ENCODE measurements around the gene VASH2. TPM values are rescaled to one million over a fixed set of nuclear protein-coding genes. Genes with fewer than 3 reads are reported as not detected.

The VASH2 gene
- total RNA-seq, 2 experiments from 2014 or later, result 0.11 to 0.25 TPM

GRCh38 chr1:212955961-212956620 lies 5.8 kb downstream of the VASH2 start:
- H3K27me3 Mint-ChIP-seq, result peaks cover 36% of the 10 kb centered on the region
- DNase-seq (no peak), ATAC-seq (no peak)
- no peak overlapping the region for H3K4me3 Mint-ChIP-seq
- no peaks in the 10 kb centered on the region for H3K4me1 Mint-ChIP-seq (ENCODE audit: low read depth)
- POLR2A ChIA-PET, result no interaction called here
- H3K27ac Mint-ChIP-seq, result no peak overlapping the region
- CTCF ChIA-PET, result no interaction called here
- no peak for TF ChIP-seq CTCF (IDR thresholded peaks at IDR 0.05)
- intact Hi-C loops (cut with micrococcal nuclease), result no loop called here
- no peaks in the 10 kb centered on the region for H3K36me3 Mint-ChIP-seq (ENCODE audit: low read depth)
- H3K9me3 Mint-ChIP-seq, result no peaks in the 10 kb centered on the region

- intact Hi-C loops (cut with micrococcal nuclease), result no loop called here
- Mint-ChIP-seq H3K4me3 (no peak overlapping the region), H3K36me3 (ENCODE audit: low read depth) (no peaks in the 10 kb centered on the region), H3K27ac (no peak overlapping the region), H3K4me1 (ENCODE audit: low read depth) (no peaks in the 10 kb centered on the region), H3K27me3 (peaks cover 28% of the 10 kb centered on the region), H3K9me3 (no peaks in the 10 kb centered on the region)
- ChIA-PET CTCF (interaction anchor here (1.1 to 1.9 kb wide), 3 partner anchors 9 to 176 kb away, joined by 4 to 7 read pairs (median 5); no protein-coding TSS in a partner anchor), POLR2A (no interaction called here)
- DNase-seq, result no peak
- ATAC-seq, result no peak
- TF ChIP-seq CTCF (IDR thresholded peaks at IDR 0.05), result no peak
Measured at GRCh38 chr1:212957546-212957945, 7.2 kb downstream of the VASH2 start.

GRCh38 chr1:212958175-212958574 lies 7.8 kb downstream of the VASH2 start:
- ChIA-PET POLR2A (no interaction called here), CTCF (interaction anchor here (1.1 to 1.9 kb wide), 2 partner anchors 8 to 177 kb away, joined by 4 to 7 read pairs; no protein-coding TSS in a partner anchor)
- no peak overlapping the region for H3K27ac Mint-ChIP-seq

GRCh38 chr1:212959266-212960220 lies 9.2 kb downstream of the VASH2 start:
- peaks cover 15% of the 10 kb centered on the region for H3K27me3 Mint-ChIP-seq
- ATAC-seq, result no peak
- ChIA-PET POLR2A (no interaction called here), CTCF (interaction anchor here (1.9 kb wide), 1 partner anchor 7 kb away, joined by 7 read pairs; no protein-coding TSS in a partner anchor)
- H3K27ac Mint-ChIP-seq, result no peak overlapping the region
- TF ChIP-seq CTCF (IDR thresholded peaks at IDR 0.05), result no peak
- no peak for DNase-seq
- no peaks in the 10 kb centered on the region for H3K9me3 Mint-ChIP-seq
- no peaks in the 10 kb centered on the region for H3K4me1 Mint-ChIP-seq (ENCODE audit: low read depth)
- intact Hi-C loops (cut with micrococcal nuclease), result no loop called here
- H3K4me3 Mint-ChIP-seq, result no peak overlapping the region
- no peaks in the 10 kb centered on the region for H3K36me3 Mint-ChIP-seq (ENCODE audit: low read depth)

More at GRCh38 chr1:212958175-212958574, 7.8 kb downstream of the VASH2 start:
- TF ChIP-seq CTCF (IDR thresholded peaks at IDR 0.05), result no peak
- intact Hi-C loops (cut with micrococcal nuclease), result no loop called here
- H3K4me1 Mint-ChIP-seq (ENCODE audit: low read depth), result no peaks in the 10 kb centered on the region
- no peak overlapping the region for H3K4me3 Mint-ChIP-seq
- H3K36me3 Mint-ChIP-seq (ENCODE audit: low read depth), result no peaks in the 10 kb centered on the region
- peaks cover 24% of the 10 kb centered on the region for H3K27me3 Mint-ChIP-seq
- DNase-seq (no peak), ATAC-seq (no peak)
- H3K9me3 Mint-ChIP-seq, result no peaks in the 10 kb centered on the region

GRCh38 chr1:212960932-212961331 lies 10.6 kb downstream of the VASH2 start:
- Mint-ChIP-seq H3K36me3 (ENCODE audit: low read depth) (no peaks in the 10 kb centered on the region), H3K4me3 (no peak overlapping the region), H3K4me1 (ENCODE audit: low read depth) (no peaks in the 10 kb centered on the region), H3K9me3 (no peaks in the 10 kb centered on the region), H3K27me3 (peaks cover 12% of the 10 kb centered on the region), H3K27ac (no peak overlapping the region)
- ATAC-seq (no peak), DNase-seq (no peak)
- CTCF ChIA-PET, result no interaction called here
- TF ChIP-seq CTCF (IDR thresholded peaks at IDR 0.05), result no peak
- POLR2A ChIA-PET, result no interaction called here
- intact Hi-C loops (cut with micrococcal nuclease), result no loop called here

All from activated CD8-positive, alpha-beta T cell treated with anti-CD3 and anti-CD28 coated beads for 36 hours (primary cell).